Hepatocyte (in vitro differentiated cells): ENCODE results near the gene NFIX. TPM values are rescaled to one million over a fixed set of nuclear protein-coding genes. Genes with fewer than 3 reads are reported as not detected.
"Not testable (repeated sequence)": the region's sequence is repeated elsewhere in the genome, so short reads cannot be mapped to it uniquely, and the experiment has no call there.

Experiments
- DNase-seq: peaks from one replicate; pipeline ENCODE4 v3.0.0-alpha.2; 2016; ENCODE audit warnings: low spot score
- H2AFZ ChIP-seq: fragments of 200-600 bp; sonication (generic); 2 replicates; pipeline ENCODE4 v1.6.0; 2016; ENCODE audit warnings: antibody characterized with exemption, mild to moderate bottlenecking
- H3K27ac ChIP-seq: fragments of 200-600 bp; sonication (generic); 2 replicates; pipeline ENCODE4 v1.5.1; 2016; ENCODE audit warnings: mild to moderate bottlenecking
- H3K27me3 ChIP-seq: fragments of 200-600 bp; sonication (generic); 2 replicates; pipeline ENCODE4 v1.6.1; 2016
- H3K36me3 ChIP-seq: fragments of 200-600 bp; sonication (generic); replicated peaks from 2 replicates; pipeline ENCODE4 v1.5.1; 2016; ENCODE audit warnings: low read depth; ENCODE audit not compliant: insufficient read depth
- H3K4me1 ChIP-seq: fragments of 200-600 bp; sonication (generic); 2 replicates; pipeline ENCODE4 v1.5.1; 2016; ENCODE audit warnings: mild to moderate bottlenecking, moderate library complexity; ENCODE audit not compliant: insufficient read depth
- H3K4me2 ChIP-seq: fragments of 200-600 bp; sonication (generic); 2 replicates; pipeline ENCODE4 v1.6.0; 2016
- H3K4me3 ChIP-seq: fragments of 200-600 bp; sonication (generic); 2 replicates; pipeline ENCODE4 v1.5.1; 2016; ENCODE audit warnings: mild to moderate bottlenecking
- H3K79me2 ChIP-seq: fragments of 200-600 bp; sonication (generic); 2 replicates; pipeline ENCODE4 v1.6.0; 2017; ENCODE audit warnings: mild to moderate bottlenecking
- H3K9me2 ChIP-seq: fragments of 200-600 bp; sonication (generic); replicated peaks from 2 replicates; pipeline ENCODE4 v1.6.0; 2017; ENCODE audit warnings: mild to moderate bottlenecking; ENCODE audit not compliant: insufficient read depth
- H3K9me3 ChIP-seq: fragments of 200-600 bp; sonication (generic); 2 replicates; pipeline ENCODE4 v1.5.1; 2016; ENCODE audit warnings: low read depth, mild to moderate bottlenecking
- H4K20me1 ChIP-seq: fragments of 200-600 bp; sonication (generic); 2 replicates; pipeline ENCODE4 v1.6.0; 2016; ENCODE audit warnings: mild to moderate bottlenecking; ENCODE audit not compliant: insufficient read depth, poor library complexity, severe bottlenecking
- CTCF ChIP-seq: fragments of 200-600 bp; sonication (generic); IDR thresholded peaks from 2 replicates; pipeline ENCODE4 v1.5.1; 2016; ENCODE audit warnings: antibody characterized with exemption, mild to moderate bottlenecking; ENCODE audit not compliant: poor library complexity
- EZH2 ChIP-seq: fragments of 200-600 bp; sonication (generic); IDR thresholded peaks from 2 replicates; pipeline ENCODE4 v1.6.1; 2016; ENCODE audit warnings: antibody characterized with exemption, mild to moderate bottlenecking, borderline replicate concordance
- EZH2phosphoT487 ChIP-seq: fragments of 200-600 bp; sonication (generic); IDR thresholded peaks from one replicate; pipeline ENCODE4 v1.6.1; 2018; ENCODE audit warnings: antibody characterized with exemption, mild to moderate bottlenecking, low read depth, moderate library complexity; ENCODE audit not compliant: unreplicated experiment, severe bottlenecking
- WGBS: methylation state at CpG from one replicate; pipeline ENCODE4 v1.1.6; 2016; ENCODE audit warnings: low lambda C conversion rate; ENCODE audit errors: missing lambda C conversion rate; 5-methylcytosine and 5-hydroxymethylcytosine counted together
- polyA plus RNA-seq: library from polyadenylated mRNA; unstranded; fragments of >200 nt; fragmentation: Nextera tagmentation; extraction: Ambion mirVana; gene quantifications from 2 replicates; pipeline ENCODE4 v1.2.1, GENCODE V29; 2016
- total RNA-seq: library from RNA; depleted of rRNA; stranded (reverse); fragments of >200 nt; gene quantifications from 2 replicates; pipeline ENCODE4 v1.2.3, GENCODE V29; 2014

The NFIX gene
- total and polyA plus RNA-seq, 2 experiments from 2014 or later, result 10.2 to 12.8 TPM

DNA sequence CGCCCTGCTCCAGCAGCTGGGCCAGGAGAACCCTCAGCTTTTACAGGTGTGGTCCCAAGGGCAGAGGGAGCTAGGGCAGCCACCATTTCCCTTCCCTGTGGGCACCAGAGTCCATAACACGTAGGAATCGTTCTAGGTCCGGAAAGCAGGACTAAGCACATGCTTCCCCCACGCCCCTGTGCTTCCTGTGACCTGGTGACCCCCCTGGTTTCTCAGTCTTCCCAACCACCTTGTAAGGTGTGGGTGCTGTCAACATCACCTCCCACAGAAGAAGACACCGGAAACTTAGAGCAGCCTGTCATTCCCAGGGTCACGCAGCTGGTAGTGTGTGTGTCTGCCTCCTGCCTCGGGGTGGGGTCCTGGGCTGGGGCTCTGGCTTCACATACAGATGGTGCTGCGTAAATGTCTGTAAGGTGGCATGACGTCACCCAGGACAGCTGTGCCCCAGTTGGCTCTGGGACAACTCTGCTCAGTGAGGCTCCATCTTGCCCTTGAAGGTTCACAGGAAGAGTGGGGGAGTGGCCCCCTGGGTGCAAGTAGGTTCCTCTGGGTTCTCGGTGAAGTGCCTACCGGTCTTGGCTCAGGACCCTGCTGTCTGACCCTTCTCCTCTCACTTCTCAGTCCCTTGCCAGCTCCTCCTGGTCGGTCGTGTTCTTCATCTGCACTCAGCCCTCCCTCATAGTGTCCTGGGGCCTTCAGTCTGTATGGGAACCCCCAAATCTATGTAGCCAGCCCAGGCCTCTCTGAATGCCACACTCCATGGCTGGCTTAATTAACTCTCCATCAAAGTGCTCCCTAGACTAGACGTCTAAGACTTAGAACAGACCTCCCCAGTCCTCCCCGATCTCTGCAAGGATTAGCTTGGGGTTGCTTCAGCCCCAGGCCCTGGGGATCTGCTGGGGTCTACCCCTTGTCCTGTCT is 45.7 kb upstream of the NFIX start:
- Histone ChIP-seq H3K9me3 (no peaks in the 10 kb centered on the region), H3K4me2 (no peak overlapping the region), H3K27ac (no peak overlapping the region), H3K4me1 (peaks cover 23% of the 10 kb centered on the region), H2AFZ (no peak overlapping the region), H4K20me1 (peaks cover under 1% of the 10 kb centered on the region), H3K36me3 (no peaks in the 10 kb centered on the region), H3K9me2 (no peaks in the 10 kb centered on the region), H3K27me3 (no peaks in the 10 kb centered on the region), H3K4me3 (no peak overlapping the region), H3K79me2 (peaks cover 36% of the 10 kb centered on the region)
- WGBS, result 94% methylated on average over 16 of the region's 16 CpGs
- TF ChIP-seq EZH2 (no peak), EZH2phosphoT487 (no peak), CTCF (no peak)
- DNase-seq, result no peak

DNA sequence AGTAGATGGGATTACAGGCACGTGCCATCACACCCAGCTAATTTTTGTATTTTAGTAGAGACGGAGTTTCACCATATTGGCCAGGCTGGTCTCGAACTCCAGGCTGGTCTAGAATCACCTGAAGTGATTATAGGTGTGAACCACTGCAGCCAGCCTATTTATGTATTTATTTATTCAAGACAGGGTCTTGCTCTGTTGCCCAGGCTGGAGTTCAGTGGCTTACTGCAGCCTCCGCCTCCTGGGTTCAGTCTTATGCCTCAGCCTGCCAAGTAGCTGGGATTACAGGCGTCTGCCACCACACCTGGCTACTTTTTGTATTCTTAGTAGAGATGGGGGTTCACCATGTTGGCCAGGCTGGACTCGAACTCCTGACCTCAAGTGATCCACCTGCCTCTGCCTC is 43.2 kb upstream of the NFIX start:
- H2AFZ ChIP-seq, H3K4me3 ChIP-seq, H3K4me2 ChIP-seq, H3K27me3 ChIP-seq, H3K9me2 ChIP-seq, H3K36me3 ChIP-seq, DNase-seq, H4K20me1 ChIP-seq, H3K9me3 ChIP-seq: not testable (repeated sequence)
- 95% methylated on average over 6 of the region's 6 CpGs for WGBS
- peak overlapping the region; percentile 73 for H3K27ac ChIP-seq
- H3K4me1 ChIP-seq, result peaks cover 33% of the 10 kb centered on the region
- H3K79me2 ChIP-seq, result peaks cover 51% of the 10 kb centered on the region

DNA sequence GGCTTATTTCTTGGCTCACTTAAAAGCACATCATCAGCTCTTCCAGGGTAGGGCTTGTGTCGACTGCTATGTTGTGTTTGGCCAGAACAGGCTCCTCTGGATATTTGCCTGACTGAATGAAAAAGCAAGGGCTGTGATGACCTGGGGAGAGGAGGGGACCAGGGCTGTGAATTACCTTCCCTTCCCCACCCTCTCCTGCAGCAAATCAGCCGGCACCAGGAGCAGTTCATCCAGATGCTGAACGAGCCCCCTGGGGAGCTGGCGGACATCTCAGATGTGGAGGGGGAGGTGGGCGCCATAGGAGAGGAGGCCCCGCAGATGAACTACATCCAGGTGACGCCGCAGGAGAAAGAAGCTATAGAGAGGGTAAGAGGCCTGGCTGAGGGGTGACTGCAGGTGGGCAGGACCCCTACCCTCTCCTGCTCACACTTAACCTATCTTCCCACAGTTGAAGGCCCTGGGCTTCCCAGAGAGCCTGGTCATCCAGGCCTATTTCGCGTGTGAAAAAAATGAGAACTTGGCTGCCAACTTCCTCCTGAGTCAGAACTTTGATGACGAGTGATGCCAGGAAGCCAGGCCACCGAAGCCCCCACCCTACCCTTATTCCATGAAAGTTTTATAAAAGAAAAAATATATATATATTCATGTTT is 42.7 kb upstream of the NFIX start:
- Histone ChIP-seq H3K9me3 (no peaks in the 10 kb centered on the region), H3K4me2 (no peak overlapping the region), H3K4me3 (no peak overlapping the region), H3K36me3 (no peaks in the 10 kb centered on the region), H3K79me2 (peaks cover 49% of the 10 kb centered on the region), H3K27ac (peak overlapping the region; percentile 73), H2AFZ (no peak overlapping the region), H4K20me1 (peaks cover 2% of the 10 kb centered on the region), H3K4me1 (peaks cover 28% of the 10 kb centered on the region), H3K27me3 (no peaks in the 10 kb centered on the region), H3K9me2 (no peaks in the 10 kb centered on the region)
- TF ChIP-seq CTCF (no peak), EZH2phosphoT487 (no peak), EZH2 (no peak)
- no peak for DNase-seq
- 88% methylated on average over 12 of the region's 12 CpGs for WGBS

- WGBS, result 75% methylated on average over 11 of the region's 11 CpGs
- H2AFZ ChIP-seq, result no peak overlapping the region
- H3K4me2 ChIP-seq, result peak overlapping the region; percentile 5
- H3K36me3 ChIP-seq, result no peaks in the 10 kb centered on the region
- H4K20me1 ChIP-seq, result peaks cover 2% of the 10 kb centered on the region
- H3K9me3 ChIP-seq, result no peaks in the 10 kb centered on the region
- DNase-seq, result no peak
- no peak overlapping the region for H3K4me3 ChIP-seq
- H3K79me2 ChIP-seq, result peaks cover 45% of the 10 kb centered on the region
- H3K4me1 ChIP-seq, result peaks cover 28% of the 10 kb centered on the region
- no peaks in the 10 kb centered on the region for H3K9me2 ChIP-seq
- H3K27ac ChIP-seq, result peak overlapping the region; percentile 73
- TF ChIP-seq CTCF (no peak), EZH2phosphoT487 (no peak), EZH2 (no peak)
- H3K27me3 ChIP-seq, result no peaks in the 10 kb centered on the region
Observed at GRCh38 chr19:12953138-12953798, 42.0 kb upstream of the NFIX start.
